ENCODE measurements around the gene NFAT5.

NFAT5 gene

DNA sequence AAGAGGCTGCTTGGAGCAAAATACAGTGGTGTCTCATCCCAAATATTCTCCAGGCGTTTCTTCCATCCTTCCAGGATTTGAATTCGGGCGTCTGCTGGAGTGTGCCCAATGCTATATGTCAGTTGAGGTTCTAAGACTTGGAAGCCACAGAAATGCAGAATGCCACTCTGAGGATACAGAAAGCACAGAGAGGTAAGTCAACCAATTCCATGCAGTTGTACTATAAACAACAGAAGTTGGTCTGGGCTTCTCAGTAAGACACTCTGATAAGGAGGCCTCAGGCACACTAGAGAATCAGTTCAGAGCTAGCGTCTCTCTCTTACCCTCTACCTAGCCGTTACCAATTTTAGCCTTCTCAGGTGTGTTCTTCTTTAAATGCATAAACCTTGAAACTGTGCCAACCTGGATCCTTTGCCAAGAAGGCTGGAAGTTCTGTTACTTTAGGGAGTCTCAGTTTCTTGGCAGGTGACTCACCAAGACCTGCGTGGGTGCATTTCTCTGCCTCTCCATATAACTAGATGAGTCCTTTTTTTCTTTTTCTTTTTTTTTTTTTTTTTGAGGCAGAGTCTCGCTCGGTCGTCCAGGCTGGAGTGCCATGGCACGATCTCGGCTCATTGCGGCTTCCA is 145.5 kb downstream of the NFAT5 start:
- no peaks in the 10 kb centered on the region for H3K27me3 ChIP-seq (ENCODE audit: insufficient read depth, insufficient read length)
- H3K9me3 ChIP-seq (ENCODE audit: insufficient read depth, low read length): no peaks in the 10 kb centered on the region
- no peak for DNase-seq (ENCODE audit: low read depth, low spot score)
- no peak for TF ChIP-seq ZNF274 (IDR thresholded peaks at IDR 0.05; ENCODE audit: low read depth, low read length)
- no peak for TF ChIP-seq SUZ12 (IDR thresholded peaks at IDR 0.05; ENCODE audit: extremely low read depth, insufficient read depth, insufficient read length)
- no peak for TF ChIP-seq YY1 (IDR thresholded peaks at IDR 0.05; ENCODE audit: insufficient read depth, insufficient read length)
- H3K4me3 ChIP-seq (ENCODE audit: insufficient read length, low read depth): no peak overlapping the region
- H3K4me1 ChIP-seq (ENCODE audit: insufficient read depth, insufficient read length): no peaks in the 10 kb centered on the region
- peaks cover 67% of the 10 kb centered on the region for H3K36me3 ChIP-seq (ENCODE audit: insufficient read depth, insufficient read length, low read length)
- H3K9ac ChIP-seq (ENCODE audit: insufficient read length, low read depth): no peak overlapping the region

DNA sequence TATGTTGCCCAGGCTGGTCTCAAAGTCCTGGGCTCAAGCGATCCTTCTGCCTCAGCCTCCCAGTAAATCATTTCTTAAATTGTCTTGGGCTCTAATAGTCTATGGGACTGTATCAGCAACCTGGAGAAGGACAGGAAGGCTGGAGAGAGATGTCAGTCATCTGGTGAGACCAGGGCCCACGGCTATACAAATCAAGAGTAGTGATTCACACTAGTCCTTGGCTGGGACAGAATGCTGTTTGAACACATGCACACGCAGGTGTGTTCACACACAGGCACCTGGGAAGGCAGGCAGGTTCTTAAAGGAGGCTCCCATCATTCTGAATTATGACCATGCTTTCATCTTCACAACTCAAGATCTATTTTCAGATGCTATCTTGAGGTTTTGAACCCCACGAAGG is 146.5 kb downstream of the NFAT5 start:
- no peaks in the 10 kb centered on the region for H3K4me1 ChIP-seq (ENCODE audit: insufficient read depth, insufficient read length)
- no peak overlapping the region for H3K9ac ChIP-seq (ENCODE audit: insufficient read length, low read depth)
- TF ChIP-seq SUZ12 (IDR thresholded peaks at IDR 0.05; ENCODE audit: extremely low read depth, insufficient read depth, insufficient read length): no peak
- TF ChIP-seq YY1 (IDR thresholded peaks at IDR 0.05; ENCODE audit: insufficient read depth, insufficient read length): no peak
- TF ChIP-seq ZNF274 (IDR thresholded peaks at IDR 0.05; ENCODE audit: low read depth, low read length): no peak
- no peak for DNase-seq (ENCODE audit: low read depth, low spot score)
- peaks cover 77% of the 10 kb centered on the region for H3K36me3 ChIP-seq (ENCODE audit: insufficient read depth, insufficient read length, low read length)
- no peaks in the 10 kb centered on the region for H3K9me3 ChIP-seq (ENCODE audit: insufficient read depth, low read length)
- no peaks in the 10 kb centered on the region for H3K27me3 ChIP-seq (ENCODE audit: insufficient read depth, insufficient read length)
- no peak overlapping the region for H3K4me3 ChIP-seq (ENCODE audit: insufficient read length, low read depth)

GRCh38 chr16:69712914-69713581 is 147.3 kb downstream of the NFAT5 start:
- Histone ChIP-seq H3K36me3 (ENCODE audit: insufficient read depth, insufficient read length, low read length) (peaks cover 85% of the 10 kb centered on the region), H3K4me1 (ENCODE audit: insufficient read depth, insufficient read length) (no peaks in the 10 kb centered on the region), H3K27me3 (ENCODE audit: insufficient read depth, insufficient read length) (no peaks in the 10 kb centered on the region), H3K4me3 (ENCODE audit: insufficient read length, low read depth) (no peak overlapping the region), H3K9me3 (ENCODE audit: insufficient read depth, low read length) (no peaks in the 10 kb centered on the region), H3K9ac (ENCODE audit: insufficient read length, low read depth) (no peak overlapping the region)
- DNase-seq (ENCODE audit: low read depth, low spot score): no peak
- TF ChIP-seq YY1 (IDR thresholded peaks at IDR 0.05; ENCODE audit: insufficient read depth, insufficient read length) (no peak), SUZ12 (IDR thresholded peaks at IDR 0.05; ENCODE audit: extremely low read depth, insufficient read depth, insufficient read length) (no peak), ZNF274 (IDR thresholded peaks at IDR 0.05; ENCODE audit: low read depth, low read length) (no peak)

GRCh38 chr16:69717066-69717465 is 151.3 kb downstream of the NFAT5 start:
- peaks cover 74% of the 10 kb centered on the region for H3K36me3 ChIP-seq (ENCODE audit: insufficient read depth, insufficient read length, low read length)
- no peak overlapping the region for H3K4me3 ChIP-seq (ENCODE audit: insufficient read length, low read depth)
- no peak overlapping the region for H3K9ac ChIP-seq (ENCODE audit: insufficient read length, low read depth)
- no peaks in the 10 kb centered on the region for H3K4me1 ChIP-seq (ENCODE audit: insufficient read depth, insufficient read length)
- H3K9me3 ChIP-seq (ENCODE audit: insufficient read depth, low read length): no peaks in the 10 kb centered on the region
- DNase-seq (ENCODE audit: low read depth, low spot score): no peak
- no peaks in the 10 kb centered on the region for H3K27me3 ChIP-seq (ENCODE audit: insufficient read depth, insufficient read length)
- TF ChIP-seq ZNF274 (IDR thresholded peaks at IDR 0.05; ENCODE audit: low read depth, low read length) (no peak), YY1 (IDR thresholded peaks at IDR 0.05; ENCODE audit: insufficient read depth, insufficient read length) (no peak), SUZ12 (IDR thresholded peaks at IDR 0.05; ENCODE audit: extremely low read depth, insufficient read depth, insufficient read length) (no peak)

- Histone ChIP-seq H3K9ac (ENCODE audit: insufficient read length, low read depth) (no peak overlapping the region), H3K36me3 (ENCODE audit: insufficient read depth, insufficient read length, low read length) (peaks cover 63% of the 10 kb centered on the region)
- TF ChIP-seq YY1 (IDR thresholded peaks at IDR 0.05; ENCODE audit: insufficient read depth, insufficient read length) (no peak), ZNF274 (IDR thresholded peaks at IDR 0.05; ENCODE audit: low read depth, low read length) (no peak), SUZ12 (IDR thresholded peaks at IDR 0.05; ENCODE audit: extremely low read depth, insufficient read depth, insufficient read length) (no peak)
Measured at GRCh38 chr16:69718111-69718764, 152.5 kb downstream of the NFAT5 start.

GRCh38 chr16:69720822-69721430 is 155.2 kb downstream of the NFAT5 start:
- H3K4me1 ChIP-seq (ENCODE audit: insufficient read depth, insufficient read length): no peaks in the 10 kb centered on the region
- H3K27me3 ChIP-seq (ENCODE audit: insufficient read depth, insufficient read length): no peaks in the 10 kb centered on the region
- H3K9ac ChIP-seq (ENCODE audit: insufficient read length, low read depth): no peak overlapping the region
- no peaks in the 10 kb centered on the region for H3K9me3 ChIP-seq (ENCODE audit: insufficient read depth, low read length)
- TF ChIP-seq ZNF274 (IDR thresholded peaks at IDR 0.05; ENCODE audit: low read depth, low read length) (no peak), YY1 (IDR thresholded peaks at IDR 0.05; ENCODE audit: insufficient read depth, insufficient read length) (no peak), SUZ12 (IDR thresholded peaks at IDR 0.05; ENCODE audit: extremely low read depth, insufficient read depth, insufficient read length) (no peak)
- H3K36me3 ChIP-seq (ENCODE audit: insufficient read depth, insufficient read length, low read length): peaks cover 53% of the 10 kb centered on the region
- DNase-seq (ENCODE audit: low read depth, low spot score): no peak
- H3K4me3 ChIP-seq (ENCODE audit: insufficient read length, low read depth): no peak overlapping the region

More at GRCh38 chr16:69718111-69718764, 152.5 kb downstream of the NFAT5 start:
- H3K27me3 ChIP-seq (ENCODE audit: insufficient read depth, insufficient read length): no peaks in the 10 kb centered on the region
- DNase-seq (ENCODE audit: low read depth, low spot score): no peak
- H3K4me3 ChIP-seq (ENCODE audit: insufficient read length, low read depth): no peak overlapping the region
- no peaks in the 10 kb centered on the region for H3K4me1 ChIP-seq (ENCODE audit: insufficient read depth, insufficient read length)
- H3K9me3 ChIP-seq (ENCODE audit: insufficient read depth, low read length): no peaks in the 10 kb centered on the region

All from NT2/D1 (cell line).